ENCODE data around the gene GZMM.

- no peak for TF ChIP-seq CTCF (IDR thresholded peaks at IDR 0.05 in 4 of 5, conservative IDR thresholded peaks at IDR 0.05 in 1 of 5)
- no peak for TF ChIP-seq POLR2A (IDR thresholded peaks at IDR 0.05)
These were observed 53.8 kb downstream of the GZMM start for GRCh38 chr19:597406-598315.

All from gastrocnemius medialis (tissue), 4 donors.